RWPE1 (cell line): ENCODE data around the gene GLTPD2.
"Not testable (repeated sequence)": the region's sequence is repeated elsewhere in the genome, so short reads cannot be mapped to it uniquely, and the experiment has no call there.

Experiments used
- CTCF ChIA-PET: fragments of 350-600 bp; sonication (Branson Sonifier 250); formaldehyde crosslinking; extraction: SDS; loops from one replicate; lab custom pipeline; 2021; lab: Yijun Ruan, JAX
- POLR2A ChIA-PET: fragments of 400-600 bp; formaldehyde crosslinking; extraction: SDS; loops from one replicate; lab custom pipeline; 2020; ENCODE audit warnings: antibody characterized with exemption; ENCODE audit not compliant: low non-redundant PET; lab: Yijun Ruan, JAX
- DNase-seq: peaks from one replicate; pipeline ENCODE4 v3.0.0; 2012; ENCODE audit warnings: low spot score
- H3K27ac ChIP-seq: fragments of 450-650 bp; 2 replicates; pipeline ENCODE4 v1.5.1; 2017
- CTCF ChIP-seq: fragments of 450-650 bp; conservative IDR thresholded peaks from 2 replicates; pipeline ENCODE4 v1.5.1; 2017; ENCODE audit warnings: low read depth, mild to moderate bottlenecking

Gene GLTPD2

GRCh38 chr17:4816826-4817225, 28.1 kb downstream of the GLTPD2 start:
- TF ChIP-seq CTCF = no peak
- CTCF ChIA-PET = no interaction called here
- H3K27ac ChIP-seq = no peak overlapping the region
- POLR2A ChIA-PET = interaction anchor here (1.0 kb wide), 1 partner anchor 10 kb away, joined by 4 read pairs; the partner anchor contains the start of gene PLD2
- no peak for DNase-seq

DNA sequence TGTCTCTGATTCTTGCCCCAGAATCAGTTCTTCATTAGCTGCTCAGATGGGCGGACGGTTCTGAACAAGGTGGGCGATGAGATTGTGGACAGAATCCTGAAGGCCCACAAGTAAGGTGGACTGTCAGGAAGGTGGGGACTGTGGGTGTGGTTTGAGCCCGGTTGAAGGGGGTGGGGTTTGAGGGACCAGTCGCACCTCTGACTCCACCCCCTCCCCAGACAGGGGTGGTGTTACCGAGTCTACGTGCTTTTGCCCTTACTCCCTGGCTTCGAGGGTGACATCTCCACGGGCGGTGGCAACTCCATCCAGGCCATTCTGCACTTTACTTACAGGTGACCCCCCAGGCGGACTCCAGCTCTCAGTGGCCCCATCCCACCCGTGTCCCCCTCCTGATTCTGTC, 29.5 kb downstream of the GLTPD2 start:
- TF ChIP-seq CTCF = no peak
- ChIA-PET CTCF (interaction anchor here (1.5 kb wide), 1 partner anchor 9 kb away, joined by 6 read pairs; no protein-coding TSS in a partner anchor), POLR2A (no interaction called here)
- no peak overlapping the region for H3K27ac ChIP-seq
- no peak for DNase-seq

- DNase-seq = no peak
- ChIA-PET CTCF (no interaction called here), POLR2A (interaction anchor here (0.6 kb wide), 1 partner anchor 25 kb away, joined by 3 read pairs; no protein-coding TSS in a partner anchor)
- peak overlapping the region; percentile 39 for H3K27ac ChIP-seq
- no peak for TF ChIP-seq CTCF
Observed at GRCh38 chr17:4822835-4823234, 34.1 kb downstream of the GLTPD2 start.

DNA sequence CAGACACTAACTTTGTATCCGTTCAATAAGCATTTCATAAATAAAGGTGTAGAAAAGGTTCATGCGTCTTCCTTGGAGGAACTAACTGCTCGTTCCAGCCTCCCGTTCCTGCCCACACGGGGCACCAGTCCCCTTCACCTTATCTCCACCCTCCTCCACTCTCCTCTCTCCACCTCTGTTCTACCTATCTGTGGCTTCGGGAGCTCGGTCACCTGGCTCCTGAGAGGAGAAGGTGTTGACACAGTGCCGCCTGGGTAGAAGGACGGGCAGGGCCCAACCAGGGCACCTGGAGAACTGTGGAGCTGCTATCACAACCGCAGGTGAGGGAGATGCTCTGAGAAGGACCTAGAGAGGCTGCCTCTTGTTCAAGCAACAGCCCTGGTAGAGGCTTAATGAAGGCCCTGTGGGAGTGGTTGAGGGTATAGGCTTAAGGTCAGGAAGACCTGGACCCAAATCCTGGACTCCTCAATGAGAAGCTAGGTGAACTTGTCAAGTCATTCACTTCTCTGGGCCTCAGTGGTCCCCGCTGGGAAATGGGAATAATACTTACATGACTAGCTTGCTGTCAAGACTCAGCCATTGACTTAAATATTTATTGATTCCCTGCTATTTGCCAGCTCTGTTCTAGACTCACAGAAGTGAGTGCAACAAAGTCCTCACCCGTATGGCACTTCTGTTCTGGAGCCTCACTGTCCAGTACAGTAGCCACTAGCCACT, 34.8 kb downstream of the GLTPD2 start:
- no peak for DNase-seq

GRCh38 chr17:4827399-4827798, 38.6 kb downstream of the GLTPD2 start:
- no peak overlapping the region for H3K27ac ChIP-seq
- no peak for DNase-seq
- ChIA-PET CTCF (no interaction called here), POLR2A (interaction anchor here (0.5 kb wide), 1 partner anchor 31 kb away, joined by 3 read pairs; the partner anchor contains the start of gene PSMB6)
- TF ChIP-seq CTCF = no peak

More for the DNA sequence above, 34.8 kb downstream of the GLTPD2 start:
- peak overlapping the region; percentile 39 for H3K27ac ChIP-seq
- no peak for TF ChIP-seq CTCF
- ChIA-PET POLR2A (interaction anchor here (0.5 kb wide), 1 partner anchor 29 kb away, joined by 8 read pairs; no protein-coding TSS in a partner anchor), CTCF (interaction anchor here (0.7 kb wide), 1 partner anchor 32 kb away, joined by 3 read pairs; no protein-coding TSS in a partner anchor)

GRCh38 chr17:4832829-4833177, 44.0 kb downstream of the GLTPD2 start:
- CTCF ChIA-PET, POLR2A ChIA-PET, DNase-seq: not testable (repeated sequence)
- peak overlapping the region; percentile 92 for H3K27ac ChIP-seq
